Neutrophil (primary cell): ENCODE data around the gene PSMD8.

Source experiments
- H3K27ac ChIP-seq: fragments of 200-600 bp; sonication (generic); 2 replicates; pipeline ENCODE4 v1.5.1; 2016; ENCODE audit warnings: mild to moderate bottlenecking, moderate library complexity
- H3K27me3 ChIP-seq: fragments of 200-600 bp; sonication (generic); 2 replicates; pipeline ENCODE4 v1.6.0; 2016; ENCODE audit warnings: mild to moderate bottlenecking
- H3K36me3 ChIP-seq: fragments of 200-600 bp; sonication (generic); 2 replicates; pipeline ENCODE4 v1.5.1; 2017
- H3K4me1 ChIP-seq, 2 experiments: fragments of 200-600 bp in 1 of 2; sonication (generic) in 1 of 2; 1 replicate in 1 of 2; 2 replicates in 1 of 2; pipeline versions ENCODE4 v1.5.1 to v1.6.1; 2013 to 2016; ENCODE audit warnings: low read depth in 1 of 2, low read length in 1 of 2, mild to moderate bottlenecking in 1 of 2, moderate library complexity in 1 of 2; ENCODE audit not compliant: control insufficient read depth in 1 of 2, insufficient read depth in 1 of 2
- H3K4me3 ChIP-seq, 2 experiments: fragments of 200-600 bp in 1 of 2; sonication (generic) in 1 of 2; 1 replicate in 1 of 2; 2 replicates in 1 of 2; pipeline ENCODE4 v1.5.1; 2013 to 2016; ENCODE audit warnings: low read depth in 1 of 2, low read length in 1 of 2, mild to moderate bottlenecking in 1 of 2, moderate library complexity in 1 of 2
- H3K9me3 ChIP-seq: fragments of 200-600 bp; sonication (generic); 2 replicates; pipeline ENCODE4 v1.5.1; 2016
- TF ChIP-seq, protein P1 (sequence below): fragments of 200-600 bp; sonication (generic); IDR thresholded peaks from 2 replicates; pipeline ENCODE4 v1.5.1; 2016; ENCODE audit warnings: antibody characterized with exemption

Gene PSMD8

DNA sequence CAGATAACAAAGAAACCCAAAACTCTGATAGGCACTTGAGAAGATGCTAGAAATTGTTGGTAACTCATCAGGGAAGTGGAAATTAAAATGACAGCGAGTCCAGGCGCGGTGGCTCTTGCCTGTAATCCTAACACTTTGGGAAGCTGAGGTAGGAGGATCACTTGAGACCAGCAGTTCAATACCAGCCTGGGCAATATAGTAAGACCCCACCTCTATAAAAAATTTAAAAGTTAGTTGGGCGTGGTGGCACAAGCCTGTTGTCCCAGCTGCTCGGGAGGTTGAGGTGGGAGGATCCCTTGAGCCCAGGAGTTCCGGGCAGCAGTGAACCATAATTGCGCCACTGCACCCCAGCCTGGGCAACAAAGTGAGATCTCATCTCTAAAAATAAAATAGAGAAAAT is 56.6 kb downstream of the PSMD8 start:
- Histone ChIP-seq H3K4me1 (peaks cover 11 to 18% of the 10 kb centered on the region in 2 experiments), H3K4me3 (no peak overlapping the region)

DNA sequence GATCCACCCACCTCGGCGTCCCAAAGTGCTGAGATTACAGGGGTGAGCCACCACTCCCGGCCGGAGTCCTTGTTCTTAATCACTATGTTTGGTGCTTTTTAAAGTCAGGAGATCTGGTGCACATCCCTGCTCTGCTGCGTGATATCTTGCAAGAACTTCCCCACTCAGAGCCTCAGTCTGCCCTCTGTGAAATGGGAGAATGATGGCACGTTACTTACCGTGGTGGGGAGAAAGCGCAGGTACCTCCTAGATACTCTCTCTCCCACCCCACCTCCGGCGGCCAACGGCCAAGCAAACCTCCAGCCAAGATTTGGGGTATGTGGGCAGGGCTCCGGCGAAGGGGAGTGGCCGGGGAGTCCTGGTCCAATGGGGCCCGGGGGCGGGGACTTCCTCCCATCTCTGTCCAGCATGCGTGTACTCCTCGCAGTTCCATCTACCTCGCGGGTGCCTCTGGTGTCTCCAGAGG is 58.9 kb downstream of the PSMD8 start, which contains the start of gene RYR1:
Gene RYR1 (plus strand): TSS at position 424 of the 466 bp plus-strand sequence. CDS start 139 bp downstream, outside the sequence.
- TF ChIP-seq, protein P1, sequence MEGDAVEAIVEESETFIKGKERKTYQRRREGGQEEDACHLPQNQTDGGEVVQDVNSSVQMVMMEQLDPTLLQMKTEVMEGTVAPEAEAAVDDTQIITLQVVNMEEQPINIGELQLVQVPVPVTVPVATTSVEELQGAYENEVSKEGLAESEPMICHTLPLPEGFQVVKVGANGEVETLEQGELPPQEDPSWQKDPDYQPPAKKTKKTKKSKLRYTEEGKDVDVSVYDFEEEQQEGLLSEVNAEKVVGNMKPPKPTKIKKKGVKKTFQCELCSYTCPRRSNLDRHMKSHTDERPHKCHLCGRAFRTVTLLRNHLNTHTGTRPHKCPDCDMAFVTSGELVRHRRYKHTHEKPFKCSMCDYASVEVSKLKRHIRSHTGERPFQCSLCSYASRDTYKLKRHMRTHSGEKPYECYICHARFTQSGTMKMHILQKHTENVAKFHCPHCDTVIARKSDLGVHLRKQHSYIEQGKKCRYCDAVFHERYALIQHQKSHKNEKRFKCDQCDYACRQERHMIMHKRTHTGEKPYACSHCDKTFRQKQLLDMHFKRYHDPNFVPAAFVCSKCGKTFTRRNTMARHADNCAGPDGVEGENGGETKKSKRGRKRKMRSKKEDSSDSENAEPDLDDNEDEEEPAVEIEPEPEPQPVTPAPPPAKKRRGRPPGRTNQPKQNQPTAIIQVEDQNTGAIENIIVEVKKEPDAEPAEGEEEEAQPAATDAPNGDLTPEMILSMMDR = no peak
- peak within 1 kb of the TSS in 1 of 2 experiments; percentile 44 for H3K4me3 ChIP-seq

More for the DNA sequence above, 56.6 kb downstream of the PSMD8 start:
- H3K27me3 ChIP-seq = peaks cover 66% of the 10 kb centered on the region
- H3K27ac ChIP-seq = no peak overlapping the region
- H3K9me3 ChIP-seq = no peaks in the 10 kb centered on the region
- TF ChIP-seq, protein P1 = no peak
- H3K36me3 ChIP-seq = no peaks in the 10 kb centered on the region

More for the DNA sequence above, 58.9 kb downstream of the PSMD8 start, which contains the start of gene RYR1:
- no peak within 1 kb of the TSS for H3K27ac ChIP-seq
- H3K9me3 ChIP-seq = no peaks in the 10 kb centered on the region
- H3K4me1 ChIP-seq = peaks cover 4 to 8% of the 10 kb centered on the region in 2 experiments
- H3K27me3 ChIP-seq = peaks cover 70% of the 10 kb centered on the region
- H3K36me3 ChIP-seq = no peaks in the 10 kb centered on the region
